Activated T-cell treated with anti-CD3 and anti-CD28 coated beads, Interleukin-2, amount 50 U/mL, for 4 hours (primary cell): Measurements from ENCODE around the gene SH3RF3. TPM values are rescaled to one million over a fixed set of nuclear protein-coding genes. Genes with fewer than 3 reads are reported as not detected.

Experiments
- ATAC-seq, 2 donors: fragments of 200-7000 bp; cut with Tn5 transposase; one replicate each; pipeline ENCODE4 v1.10.0; 2021
- DNase-seq: peaks from one replicate; pipeline ENCODE4 v3.0.0-alpha.2; 2020
- H3K27me3 Mint-ChIP-seq: one replicate; pipeline ENCODE4 v1.8.0; 2021; ENCODE audit warnings: low read depth, mixed read lengths
- H3K36me3 Mint-ChIP-seq: one replicate; pipeline ENCODE4 v1.8.0; 2022; ENCODE audit warnings: mixed read lengths; ENCODE audit not compliant: insufficient read depth
- H3K4me1 Mint-ChIP-seq: one replicate; pipeline ENCODE4 v1.8.0; 2021; ENCODE audit warnings: low read depth, mixed read lengths
- H3K4me3 Mint-ChIP-seq: one replicate; pipeline ENCODE4 v1.8.0; 2021; ENCODE audit warnings: mild to moderate bottlenecking, moderate library complexity, mixed read lengths
- H3K9me3 Mint-ChIP-seq: one replicate; pipeline ENCODE4 v1.8.0; 2021; ENCODE audit warnings: mixed read lengths
- total RNA-seq, 3 donors: library from RNA; stranded (reverse); gene quantifications; one replicate each; pipeline ENCODE4 v1.2.1, GENCODE V29; 2021

SH3RF3 gene
- total RNA-seq, 3 donors from 2014 or later = 0.33 to 0.98 (median 0.89) TPM

DNA sequence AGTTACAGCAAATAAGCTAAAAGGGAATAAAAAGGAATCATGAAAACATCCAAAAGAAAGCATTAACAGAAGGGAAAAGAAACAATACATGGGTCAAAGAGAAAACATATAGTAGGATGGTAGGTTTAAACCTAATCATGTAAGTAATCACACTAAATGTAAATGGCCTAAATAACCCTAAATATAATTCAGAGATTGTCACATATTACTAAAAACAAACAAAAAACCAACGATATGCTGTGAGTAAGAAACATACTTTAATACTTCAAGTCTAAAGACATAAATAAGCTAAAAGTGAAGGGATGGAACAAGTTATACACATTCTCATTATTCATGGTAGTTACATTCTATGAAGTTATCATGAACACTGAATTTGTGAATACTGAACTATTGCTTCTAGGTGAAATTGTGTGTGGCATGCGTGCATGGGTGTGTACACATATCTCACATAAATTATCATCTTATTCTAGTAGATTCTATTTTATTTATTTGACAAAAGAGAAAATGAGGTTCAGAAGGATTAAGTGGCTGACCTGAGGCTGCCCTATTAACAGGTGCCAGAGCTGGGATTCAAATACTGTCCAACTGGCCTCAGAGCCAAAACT, 313.8 kb downstream of the SH3RF3 start:
- peaks cover 3% of the 10 kb centered on the region for H3K27me3 Mint-ChIP-seq
- peaks cover 33% of the 10 kb centered on the region for H3K9me3 Mint-ChIP-seq
- H3K4me3 Mint-ChIP-seq = no peak overlapping the region
- DNase-seq (no peak), ATAC-seq (no peak)
- peaks cover 19% of the 10 kb centered on the region for H3K36me3 Mint-ChIP-seq
- H3K4me1 Mint-ChIP-seq = no peaks in the 10 kb centered on the region

DNA sequence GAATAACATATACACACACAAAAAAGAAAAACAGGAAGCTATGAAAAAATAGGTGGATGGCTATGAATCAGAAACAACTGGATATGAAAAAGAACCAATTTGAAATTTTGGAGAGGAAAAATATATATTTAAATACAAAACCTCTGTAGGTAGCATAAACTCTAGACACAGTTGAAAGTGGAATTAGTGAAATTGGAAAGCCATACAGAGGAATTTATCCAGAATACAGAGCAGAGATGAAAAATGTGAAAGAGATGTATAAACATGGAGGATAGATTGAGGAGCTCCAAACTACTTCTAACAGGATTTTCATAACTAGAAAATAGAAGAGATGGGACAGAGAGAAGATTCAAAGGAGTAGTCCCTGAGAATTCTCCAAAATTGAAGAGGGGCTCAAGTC, 315.9 kb downstream of the SH3RF3 start:
- no peaks in the 10 kb centered on the region for H3K4me1 Mint-ChIP-seq
- no peak for ATAC-seq
- no peaks in the 10 kb centered on the region for H3K27me3 Mint-ChIP-seq
- peaks cover 19% of the 10 kb centered on the region for H3K36me3 Mint-ChIP-seq
- peaks cover 33% of the 10 kb centered on the region for H3K9me3 Mint-ChIP-seq
- DNase-seq = no peak
- no peak overlapping the region for H3K4me3 Mint-ChIP-seq

DNA sequence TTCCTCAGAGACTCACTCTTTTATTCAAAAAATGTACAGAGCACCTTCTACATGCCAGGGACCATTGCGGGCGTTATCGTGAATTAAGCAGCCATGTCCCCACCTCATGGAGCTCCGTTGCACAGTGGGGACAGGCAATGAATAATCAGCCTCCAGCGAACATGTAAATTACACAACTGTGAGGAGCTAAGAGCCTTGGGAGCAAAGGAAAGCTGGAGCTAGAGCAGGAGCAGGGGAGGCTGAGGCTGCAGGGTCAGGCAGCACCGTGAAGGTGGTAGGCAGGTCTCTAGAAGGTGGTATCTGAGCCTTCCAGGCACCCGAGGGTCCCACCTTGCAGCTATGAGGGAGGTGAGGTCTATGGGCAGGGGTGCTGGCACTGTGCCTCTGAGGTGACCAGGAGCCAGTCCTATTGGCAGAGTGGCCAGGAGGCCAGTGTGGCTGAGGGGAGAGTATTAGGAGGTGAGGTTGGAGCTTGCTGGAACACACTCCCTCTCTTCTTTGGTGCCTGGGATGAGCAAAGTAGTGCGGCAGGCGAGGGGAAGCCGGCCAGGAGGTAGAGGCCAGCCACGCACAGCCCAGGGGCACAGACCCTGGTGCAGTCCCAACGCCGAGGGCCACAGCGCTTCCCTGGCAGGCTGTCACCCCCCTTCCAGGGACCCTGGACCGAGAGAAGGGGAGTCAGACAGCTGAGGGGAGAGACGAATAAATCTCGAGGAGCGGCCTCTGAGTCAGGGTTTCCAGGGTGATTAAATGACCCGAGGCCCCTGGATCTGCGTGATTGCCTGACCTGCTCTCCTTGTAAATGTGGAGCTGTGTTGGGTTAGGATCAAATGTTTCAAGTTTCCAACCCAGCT, 317.5 kb downstream of the SH3RF3 start:
- Mint-ChIP-seq H3K9me3 (peaks cover 24% of the 10 kb centered on the region), H3K36me3 (peaks cover 9% of the 10 kb centered on the region), H3K27me3 (no peaks in the 10 kb centered on the region), H3K4me3 (no peak overlapping the region), H3K4me1 (no peaks in the 10 kb centered on the region)
- DNase-seq = no peak
- ATAC-seq = no peak

DNA sequence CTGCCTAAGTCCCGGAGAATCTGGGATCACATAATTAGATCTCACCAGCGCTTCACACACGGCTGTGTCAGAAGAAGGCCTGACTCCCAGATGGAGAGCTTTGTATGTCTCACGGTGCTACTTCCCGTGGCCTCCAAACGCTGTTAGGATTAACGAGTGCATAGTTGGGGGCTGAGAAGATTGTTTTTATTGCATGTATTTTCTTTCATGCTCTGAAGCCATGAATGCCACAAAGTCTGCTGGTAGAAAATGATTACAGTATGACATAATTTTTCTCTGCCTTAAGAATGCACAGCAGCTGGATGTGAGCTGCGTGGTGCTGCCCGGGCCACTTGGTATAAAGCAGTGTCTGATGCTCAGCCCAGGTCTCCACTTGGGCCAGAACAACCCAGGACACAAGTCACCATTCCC, 318.3 kb downstream of the SH3RF3 start:
- Mint-ChIP-seq H3K4me3 (no peak overlapping the region), H3K36me3 (peaks cover 7% of the 10 kb centered on the region), H3K27me3 (no peaks in the 10 kb centered on the region), H3K4me1 (no peaks in the 10 kb centered on the region), H3K9me3 (peaks cover 20% of the 10 kb centered on the region)
- ATAC-seq = no peak
- no peak for DNase-seq

DNA sequence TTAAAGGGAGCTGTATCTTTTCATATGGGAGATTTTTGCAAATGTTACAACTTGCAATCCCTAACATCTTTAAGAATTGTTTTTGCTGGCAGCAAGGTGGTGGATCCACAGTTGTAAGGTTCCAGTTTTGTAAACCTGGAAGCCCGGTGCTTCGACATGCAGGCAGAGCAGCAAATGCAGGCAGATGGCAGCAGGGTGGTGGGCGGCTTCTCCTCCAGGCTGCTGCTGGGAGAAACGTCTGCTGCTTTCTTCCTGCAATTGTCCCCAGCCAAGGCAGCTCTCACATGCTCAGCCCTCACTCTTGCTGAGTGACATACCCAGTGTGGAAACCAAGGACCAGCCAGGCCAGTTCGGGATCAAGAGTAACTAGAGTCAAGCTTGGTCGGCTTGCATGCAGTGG, 318.8 kb downstream of the SH3RF3 start:
- Mint-ChIP-seq H3K4me3 (no peak overlapping the region), H3K36me3 (peaks cover 6% of the 10 kb centered on the region), H3K9me3 (peaks cover 15% of the 10 kb centered on the region), H3K27me3 (no peaks in the 10 kb centered on the region), H3K4me1 (no peaks in the 10 kb centered on the region)
- no peak for DNase-seq
- ATAC-seq = no peak

DNA sequence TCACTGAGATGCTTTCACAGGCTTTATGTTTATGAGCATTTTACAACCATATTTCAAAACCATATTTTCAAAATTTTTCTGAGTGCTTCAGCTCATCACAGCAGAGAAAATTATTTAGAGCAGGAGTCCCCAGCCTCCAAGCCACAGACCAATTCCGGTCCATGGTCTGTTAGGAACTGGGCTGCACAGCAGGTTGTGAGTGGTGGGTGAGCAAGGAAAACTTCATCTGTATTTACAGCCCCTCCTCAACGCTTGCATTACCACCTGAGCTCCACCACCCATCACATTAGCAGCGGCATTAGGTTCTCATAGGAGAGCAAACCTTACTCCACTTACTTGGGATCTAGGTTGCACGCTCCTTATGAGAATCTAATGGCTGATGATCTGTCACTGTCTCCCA, 319.2 kb downstream of the SH3RF3 start:
- DNase-seq = no peak
- Mint-ChIP-seq H3K4me1 (no peaks in the 10 kb centered on the region), H3K36me3 (peaks cover 6% of the 10 kb centered on the region), H3K27me3 (no peaks in the 10 kb centered on the region), H3K9me3 (peaks cover 14% of the 10 kb centered on the region), H3K4me3 (no peak overlapping the region)
- no peak for ATAC-seq

DNA sequence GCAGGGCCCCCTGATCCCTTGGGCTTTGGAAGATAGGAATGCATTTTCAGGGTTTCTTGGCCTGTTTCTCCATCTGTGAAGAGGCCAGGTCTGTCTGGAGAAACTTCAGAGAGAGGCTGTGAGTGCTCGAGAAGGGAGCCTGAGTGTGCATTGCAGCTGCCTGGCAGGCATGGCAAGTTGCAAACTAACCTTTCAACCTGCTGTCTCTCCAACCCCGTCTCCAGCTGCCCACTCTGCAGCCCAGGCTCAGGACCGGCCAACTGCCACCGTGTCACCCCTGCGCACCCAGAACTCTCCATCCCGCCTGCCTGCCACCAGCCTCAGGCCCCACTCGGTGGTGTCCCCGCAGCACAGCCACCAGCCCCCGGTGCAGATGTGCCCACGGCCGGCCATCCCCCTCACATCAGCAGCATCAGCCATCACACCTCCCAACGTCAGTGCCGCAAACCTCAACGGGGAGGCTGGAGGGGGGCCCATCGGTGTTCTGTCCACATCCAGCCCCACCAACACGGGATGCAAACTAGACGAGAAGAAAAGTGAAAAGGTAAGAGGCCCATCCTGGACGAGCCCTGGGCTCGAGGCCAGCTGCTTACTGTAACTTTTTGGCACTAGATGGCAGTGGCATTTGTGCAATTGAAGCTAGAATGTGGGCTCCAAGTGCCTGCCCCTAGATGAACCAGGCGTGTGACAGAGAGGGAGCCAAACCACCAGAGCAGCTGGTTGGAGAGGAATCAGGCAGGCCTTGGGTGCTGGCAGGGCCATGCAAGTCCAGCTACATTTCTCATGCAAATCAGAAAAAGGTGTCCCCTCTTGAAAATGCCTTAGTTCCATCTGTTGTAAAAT, 320.2 kb downstream of the SH3RF3 start:
- Mint-ChIP-seq H3K36me3 (peaks cover 6% of the 10 kb centered on the region), H3K4me1 (no peaks in the 10 kb centered on the region), H3K4me3 (no peak overlapping the region), H3K27me3 (no peaks in the 10 kb centered on the region), H3K9me3 (peaks cover 9% of the 10 kb centered on the region)
- ATAC-seq (no peak), DNase-seq (no peak)

DNA sequence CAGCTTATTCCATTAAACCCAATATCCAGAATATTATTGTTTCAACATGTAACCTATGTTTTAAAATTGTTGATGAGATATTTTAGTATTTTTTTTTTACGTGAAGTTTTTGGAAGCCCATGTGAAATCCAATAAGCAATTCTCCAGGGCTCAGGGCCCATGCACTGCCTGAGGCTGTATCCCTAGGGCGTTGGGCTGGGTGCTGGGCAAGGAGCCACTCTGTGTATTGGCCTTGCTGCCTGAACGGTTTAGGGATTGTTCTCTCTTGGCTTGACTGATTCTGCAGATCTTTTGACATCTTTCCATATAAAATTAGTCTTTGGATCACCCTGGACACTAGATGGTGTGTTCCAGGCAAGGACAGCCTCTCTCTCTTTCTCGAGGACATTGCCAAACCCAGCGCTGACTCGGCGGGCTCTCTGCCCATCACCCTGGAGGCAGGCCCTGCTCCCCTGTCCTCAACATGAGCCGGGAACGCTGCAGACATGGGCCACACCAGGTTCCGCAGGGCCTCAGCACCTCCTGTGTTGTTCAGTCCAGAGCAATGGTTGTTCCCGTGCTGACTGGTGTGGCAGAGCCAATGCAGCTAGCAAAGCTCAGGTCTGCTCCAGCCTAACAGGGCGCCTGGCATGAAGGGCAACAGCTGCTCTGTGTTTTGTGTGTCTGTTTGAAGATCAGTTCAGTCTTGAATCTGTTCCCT, 321.7 kb downstream of the SH3RF3 start:
- H3K36me3 Mint-ChIP-seq = no peaks in the 10 kb centered on the region
- ATAC-seq (no peak), DNase-seq (no peak)
- no peaks in the 10 kb centered on the region for H3K27me3 Mint-ChIP-seq
- H3K4me1 Mint-ChIP-seq = peaks cover 5% of the 10 kb centered on the region
- no peak overlapping the region for H3K4me3 Mint-ChIP-seq
- H3K9me3 Mint-ChIP-seq = no peaks in the 10 kb centered on the region

DNA sequence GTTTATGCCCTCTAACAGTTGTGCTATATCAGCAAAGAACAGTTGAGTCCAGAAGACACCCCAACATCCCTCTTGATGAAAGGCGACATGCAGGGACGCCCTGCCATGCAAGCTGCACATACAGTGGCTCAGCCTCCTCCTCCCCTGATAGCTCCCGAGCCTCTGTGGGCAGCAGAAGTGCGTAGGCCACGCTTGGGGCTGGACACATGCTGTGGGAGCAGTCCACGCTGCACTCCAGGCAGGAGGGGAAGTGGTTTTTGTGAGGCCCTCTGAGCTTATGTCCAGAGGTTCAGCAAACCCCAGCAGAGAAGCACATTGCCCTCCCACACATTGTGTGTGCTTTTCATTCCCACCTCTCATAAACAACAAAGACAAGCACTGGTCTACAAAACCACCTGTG, 322.7 kb downstream of the SH3RF3 start:
- ATAC-seq = no peak
- Mint-ChIP-seq H3K27me3 (no peaks in the 10 kb centered on the region), H3K4me1 (peaks cover 5% of the 10 kb centered on the region), H3K36me3 (no peaks in the 10 kb centered on the region), H3K9me3 (no peaks in the 10 kb centered on the region), H3K4me3 (no peak overlapping the region)
- DNase-seq = no peak

DNA sequence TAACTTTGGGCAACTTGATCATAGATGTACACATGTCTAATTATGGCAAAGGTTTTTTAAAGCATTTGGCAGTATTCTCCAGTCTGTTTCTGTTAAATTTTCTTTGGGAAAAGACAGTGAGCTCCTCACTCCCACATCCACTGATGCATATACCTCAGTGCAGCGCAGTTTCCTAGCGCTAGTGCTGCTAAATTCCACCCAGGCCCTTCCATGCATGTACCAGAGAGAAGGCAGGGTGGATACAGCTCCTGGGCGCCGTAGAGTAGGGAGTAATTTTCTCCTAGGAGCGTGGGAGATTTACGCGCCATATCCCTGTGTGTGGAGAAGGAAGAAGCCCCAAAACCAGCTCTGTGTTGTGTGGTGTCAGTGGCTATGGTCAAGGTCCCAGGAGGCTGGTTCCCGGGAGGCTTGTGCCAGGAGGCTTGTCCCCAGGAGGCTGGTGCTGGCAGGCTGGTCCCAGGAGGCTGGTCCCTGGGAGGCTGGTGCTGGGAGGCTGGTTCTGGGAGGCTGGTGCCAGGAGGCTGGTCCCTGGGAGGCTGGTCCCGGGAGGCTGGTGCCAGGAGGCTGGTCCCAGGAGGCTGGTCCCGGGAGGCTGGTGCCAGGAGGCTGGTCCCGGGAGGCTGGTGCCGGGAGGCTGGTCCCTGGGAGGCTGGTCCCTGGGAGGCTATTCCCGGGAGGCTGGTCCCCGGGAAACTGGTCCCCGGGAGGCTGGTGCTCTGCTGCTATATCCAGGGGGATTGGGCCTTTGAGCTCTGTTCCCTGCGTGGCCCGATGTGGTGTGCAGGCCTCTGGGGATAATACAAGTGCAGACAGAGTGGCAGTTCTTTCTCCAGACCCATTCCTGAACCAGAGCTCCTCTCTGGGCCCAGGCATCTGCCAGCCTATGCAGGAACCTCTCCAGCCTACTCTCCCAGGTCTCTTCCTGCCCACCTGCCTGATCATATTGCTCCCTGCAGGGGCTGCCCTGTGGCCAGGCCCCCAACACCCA, 323.6 kb downstream of the SH3RF3 start:
- DNase-seq (no peak), ATAC-seq (no peak)
- H3K9me3 Mint-ChIP-seq = no peaks in the 10 kb centered on the region
- H3K36me3 Mint-ChIP-seq = no peaks in the 10 kb centered on the region
- no peaks in the 10 kb centered on the region for H3K27me3 Mint-ChIP-seq
- peaks cover 5% of the 10 kb centered on the region for H3K4me1 Mint-ChIP-seq
- no peak overlapping the region for H3K4me3 Mint-ChIP-seq

DNA sequence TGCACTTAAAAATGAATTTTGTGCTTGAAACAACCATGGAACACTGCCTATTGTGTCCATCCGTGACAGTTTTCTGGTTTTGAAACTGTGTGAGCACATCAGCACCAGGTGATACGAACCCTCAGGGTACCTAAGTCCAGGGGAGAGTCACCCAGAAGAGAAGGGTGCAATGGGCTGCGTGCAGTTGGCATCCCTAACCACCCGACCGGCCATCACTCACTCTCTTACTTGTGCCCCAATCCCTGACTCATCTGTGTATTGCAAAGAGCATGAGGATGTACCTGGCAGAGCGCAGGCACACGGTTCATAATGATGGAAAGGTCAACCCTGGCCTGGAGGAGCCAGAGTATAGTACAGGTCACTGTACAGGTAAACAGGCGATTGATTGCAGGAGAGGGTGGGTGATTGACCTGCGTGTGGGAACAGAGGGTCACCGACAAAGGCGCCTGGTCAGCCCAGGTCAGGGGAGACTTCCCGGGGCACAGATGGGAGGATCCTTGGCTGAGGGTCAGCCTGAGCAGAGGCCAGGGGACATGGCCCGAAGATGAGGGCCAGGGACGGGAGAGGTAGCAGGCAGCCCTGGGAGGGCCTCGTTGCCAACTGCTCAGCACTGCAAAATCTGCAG, 324.5 kb downstream of the SH3RF3 start:
- DNase-seq = no peak
- H3K27me3 Mint-ChIP-seq = no peaks in the 10 kb centered on the region
- H3K4me3 Mint-ChIP-seq = no peak overlapping the region
- peaks cover 5% of the 10 kb centered on the region for H3K4me1 Mint-ChIP-seq
- no peaks in the 10 kb centered on the region for H3K9me3 Mint-ChIP-seq
- H3K36me3 Mint-ChIP-seq = no peaks in the 10 kb centered on the region
- ATAC-seq = no peak

DNA sequence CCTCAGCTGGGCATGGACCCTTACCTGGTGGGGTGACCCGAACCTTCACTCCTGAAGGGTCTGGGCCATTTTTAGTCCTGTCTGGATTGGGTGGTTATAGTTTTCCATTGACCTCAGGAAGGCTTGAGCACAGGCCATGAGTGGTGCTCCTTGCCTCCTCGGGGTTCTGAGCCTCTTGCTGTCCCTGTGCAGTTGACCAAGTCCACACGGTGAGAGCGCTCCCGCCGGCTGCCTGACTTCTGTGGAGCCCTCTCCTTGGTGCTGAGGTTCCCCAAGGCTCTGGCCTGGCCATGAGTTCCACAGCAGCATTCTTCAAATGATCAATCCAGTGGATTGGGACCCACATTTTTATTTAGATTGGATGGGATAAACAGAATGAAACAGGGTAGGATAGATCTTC, 325.3 kb downstream of the SH3RF3 start:
- H3K4me1 Mint-ChIP-seq = peaks cover 5% of the 10 kb centered on the region
- no peaks in the 10 kb centered on the region for H3K9me3 Mint-ChIP-seq
- DNase-seq (no peak), ATAC-seq (no peak)
- no peaks in the 10 kb centered on the region for H3K36me3 Mint-ChIP-seq
- no peak overlapping the region for H3K4me3 Mint-ChIP-seq
- H3K27me3 Mint-ChIP-seq = no peaks in the 10 kb centered on the region
